HG03439 (cell line): Measurements from ENCODE around the gene DHCR24.
"Not testable (repeated sequence)": the region's sequence is repeated elsewhere in the genome, so short reads cannot be mapped to it uniquely, and the experiment has no call there.

ENCODE experiments used
- ATAC-seq: cut with Tn5 transposase; IDR thresholded peaks from one replicate; pipeline ENCODE4 v1.9.1; 2021; ENCODE audit warnings: mild to moderate bottlenecking, moderate library complexity; ENCODE audit not compliant: unreplicated experiment

Gene DHCR24

GRCh38 chr1:54888080-54888733, 1.2 kb upstream of the DHCR24 start:
- no peak for ATAC-seq

- ATAC-seq, result no peak
These were observed 673 bp upstream of the DHCR24 start for GRCh38 chr1:54887665-54888071.

GRCh38 chr1:54885807-54886723, 930 bp downstream of the DHCR24 start:
- no peak for ATAC-seq

- no peak for ATAC-seq
These were observed 1.7 kb downstream of the DHCR24 start for GRCh38 chr1:54885237-54885679.

- ATAC-seq, result no peak
These were observed 2.2 kb downstream of the DHCR24 start for GRCh38 chr1:54884768-54885167.

- no peak for ATAC-seq
These were observed 2.8 kb downstream of the DHCR24 start for GRCh38 chr1:54884135-54884586.

GRCh38 chr1:54883349-54884102, 3.5 kb downstream of the DHCR24 start:
- no peak for ATAC-seq

- ATAC-seq, result no peak
These were observed 4.5 kb downstream of the DHCR24 start for GRCh38 chr1:54882519-54882918.

GRCh38 chr1:54881604-54882003, 5.4 kb downstream of the DHCR24 start:
- not testable (repeated sequence) for ATAC-seq

- no peak for ATAC-seq
These were observed 7.1 kb downstream of the DHCR24 start for GRCh38 chr1:54879872-54880271.

- no peak for ATAC-seq
These were observed 10.2 kb downstream of the DHCR24 start for GRCh38 chr1:54876814-54877213.

GRCh38 chr1:54875000-54875399, 12.0 kb downstream of the DHCR24 start:
- ATAC-seq, result no peak

- no peak for ATAC-seq
These were observed 12.7 kb downstream of the DHCR24 start for GRCh38 chr1:54874079-54874830.

- no peak for ATAC-seq
These were observed 15.0 kb downstream of the DHCR24 start for GRCh38 chr1:54872036-54872331.

- no peak for ATAC-seq
These were observed 15.5 kb downstream of the DHCR24 start for GRCh38 chr1:54871275-54872035.

GRCh38 chr1:54870869-54871268, 16.1 kb downstream of the DHCR24 start:
- no peak for ATAC-seq

GRCh38 chr1:54869173-54869851, 17.7 kb downstream of the DHCR24 start:
- no peak for ATAC-seq

GRCh38 chr1:54867717-54868057, 19.3 kb downstream of the DHCR24 start:
- no peak for ATAC-seq
